SK-N-SH (cell line): ENCODE results near the gene MARCHF11. TPM values are rescaled to one million over a fixed set of nuclear protein-coding genes. Genes with fewer than 3 reads are reported as not detected.

Source experiments
- CTCF ChIA-PET: fragments of 300-600, 350-600 bp; formaldehyde crosslinking; extraction: SDS; loops from one replicate; lab custom pipeline; 2021; lab: Yijun Ruan, JAX
- POLR2A ChIA-PET: fragments of 350-600 bp; sonication (Branson Sonifier 250); formaldehyde crosslinking; extraction: SDS; loops from one replicate; lab custom pipeline; 2020; ENCODE audit warnings: antibody characterized with exemption, inconsistent platforms; lab: Yijun Ruan, JAX
- DNase-seq: peaks from one replicate; pipeline ENCODE4 v3.0.0; 2012
- H2AFZ ChIP-seq: fragments of 200-600 bp; sonication (generic); 2 replicates; pipeline ENCODE4 v1.8.1; 2016; ENCODE audit warnings: antibody characterized with exemption, mild to moderate bottlenecking, low read depth
- H3F3A ChIP-seq: fragments of 200-600 bp; sonication (generic); replicated peaks from 2 replicates; pipeline ENCODE3; 2016; ENCODE audit warnings: antibody characterized with exemption, mild to moderate bottlenecking; ENCODE audit not compliant: insufficient read depth
- H3K27ac ChIP-seq, 2 experiments: fragments of 200-500 bp in 1 of 2; fragments of 200-600 bp in 1 of 2; sonication (Bioruptor generic) in 1 of 2; sonication (generic), shearing (Covaris generic) in 1 of 2; 2 replicates each; pipeline versions ENCODE4 v1.5.1 to v1.6.1; 2014 to 2016; ENCODE audit warnings: low read depth in 2 of 2, inconsistent platforms in 1 of 2, low read length in 1 of 2, mild to moderate bottlenecking in 1 of 2, mixed read lengths in 1 of 2
- H3K27me3 ChIP-seq: fragments of 200-600 bp; sonication (generic), shearing (Covaris generic); 2 replicates; pipeline ENCODE4 v1.6.1; 2016; ENCODE audit warnings: mixed run types; ENCODE audit not compliant: insufficient read depth
- H3K36me3 ChIP-seq, 2 experiments: fragments of 200-500 bp in 1 of 2; fragments of 200-600 bp in 1 of 2; sonication (Bioruptor generic) in 1 of 2; sonication (generic) in 1 of 2; replicated peaks in 1 of 2; 2 replicates each; pipeline versions ENCODE3 to v1.5.1; 2014 to 2016; ENCODE audit warnings: low read length in 1 of 2, mild to moderate bottlenecking in 1 of 2; ENCODE audit not compliant: insufficient read depth in 2 of 2, control insufficient read depth in 1 of 2
- H3K4me1 ChIP-seq, 2 experiments: fragments of 200-500 bp in 1 of 2; fragments of 200-600 bp in 1 of 2; sonication (Bioruptor generic) in 1 of 2; sonication (generic), shearing (Covaris generic) in 1 of 2; 2 replicates each; pipeline versions ENCODE4 v1.5.1 to v1.6.1; 2014 to 2016; ENCODE audit warnings: low read depth in 1 of 2, low read length in 1 of 2, mixed run types in 1 of 2; ENCODE audit not compliant: insufficient read depth in 2 of 2, control insufficient read depth in 1 of 2
- H3K4me2 ChIP-seq: fragments of 200-600 bp; sonication (generic), shearing (Covaris generic); 2 replicates; pipeline ENCODE4 v1.6.1; 2017; ENCODE audit warnings: mixed run types
- H3K4me3 ChIP-seq, 2 experiments: fragments of 200-500 bp in 1 of 2; fragments of 200-600 bp in 1 of 2; sonication (Bioruptor generic) in 1 of 2; sonication (generic), shearing (Covaris generic) in 1 of 2; 2 replicates each; pipeline versions ENCODE4 v1.5.1 to v1.8.1; 2014 to 2016; ENCODE audit warnings: low read depth in 2 of 2, inconsistent platforms in 1 of 2, low read length in 1 of 2, mild to moderate bottlenecking in 1 of 2, mixed read lengths in 1 of 2, moderate library complexity in 1 of 2
- H3K79me2 ChIP-seq: fragments of 200-600 bp; sonication (generic); 2 replicates; pipeline ENCODE4 v1.8.1; 2017; ENCODE audit warnings: mild to moderate bottlenecking; ENCODE audit not compliant: insufficient read depth
- H3K9ac ChIP-seq: fragments of 200-600 bp; sonication (generic); 2 replicates; pipeline ENCODE4 v1.6.1; 2017; ENCODE audit warnings: mixed run types
- H3K9me2 ChIP-seq: fragments of 200-600 bp; sonication (generic); 2 replicates; pipeline ENCODE4 v1.6.1; 2017; ENCODE audit warnings: mixed run types
- H3K9me3 ChIP-seq: fragments of 200-600 bp; sonication (generic); 2 replicates; pipeline ENCODE4 v1.6.1; 2017; ENCODE audit warnings: mixed run types, mild to moderate bottlenecking, moderate library complexity
- H4K20me1 ChIP-seq: fragments of 200-600 bp; sonication (generic); 2 replicates; pipeline ENCODE4 v1.6.1; 2017; ENCODE audit warnings: mild to moderate bottlenecking, mixed run types; ENCODE audit not compliant: insufficient read depth
- CHD2 ChIP-seq: fragments of 150-350 bp; IDR thresholded peaks from 2 replicates; pipeline ENCODE4 v1.6.1; 2018; ENCODE audit warnings: low read length; ENCODE audit not compliant: partially characterized antibody
- ELF1 ChIP-seq: IDR thresholded peaks from 2 replicates; pipeline ENCODE4 v1.4.0; 2012
- EP300 ChIP-seq, 2 experiments: IDR thresholded peaks; 2 replicates each; pipeline versions ENCODE4 v1.4.0 to v1.6.1; 2012; ENCODE audit warnings: borderline replicate concordance in 1 of 2, low read depth in 1 of 2, low read length in 1 of 2
- EZH2phosphoT487 ChIP-seq: fragments of 200-600 bp; sonication (generic); IDR thresholded peaks from 2 replicates; pipeline ENCODE4 v1.6.1; 2017; ENCODE audit warnings: low read depth, mixed run types, mild to moderate bottlenecking, antibody characterized with exemption, moderate library complexity, borderline replicate concordance
- FOXM1 ChIP-seq: IDR thresholded peaks from 2 replicates; pipeline ENCODE4 v1.4.0; 2012; ENCODE audit warnings: low read depth, mild to moderate bottlenecking
- GABPA ChIP-seq: IDR thresholded peaks from 2 replicates; pipeline ENCODE4 v1.4.0; 2012; ENCODE audit warnings: low read depth, mild to moderate bottlenecking
- GATA2 ChIP-seq: sonication (generic); formaldehyde crosslinking; IDR thresholded peaks from 2 replicates; pipeline ENCODE4 v1.5.0; 2020; ENCODE audit warnings: mild to moderate bottlenecking, missing genetic modification reagents
- JUND ChIP-seq: IDR thresholded peaks from 2 replicates; pipeline ENCODE4 v1.4.0; 2012
- MAX ChIP-seq: IDR thresholded peaks from 2 replicates; pipeline ENCODE4 v1.4.0; 2012; ENCODE audit warnings: low read depth
- MXI1 ChIP-seq: IDR thresholded peaks from 2 replicates; pipeline ENCODE4 v1.6.1; 2012; ENCODE audit warnings: mild to moderate bottlenecking, low read depth, low read length, improper control_type of control experiment
- NFIC ChIP-seq: IDR thresholded peaks from 2 replicates; pipeline ENCODE4 v1.4.0; 2012; ENCODE audit warnings: borderline replicate concordance
- NRF1 ChIP-seq: IDR thresholded peaks from 2 replicates; pipeline ENCODE4 v1.6.1; 2012; ENCODE audit warnings: low read depth, mild to moderate bottlenecking, low read length
- RAD21 ChIP-seq: IDR thresholded peaks from 2 replicates; pipeline ENCODE4 v1.6.1; 2012; ENCODE audit warnings: mild to moderate bottlenecking, low read length
- RCOR1 ChIP-seq: fragments of 150-350 bp; IDR thresholded peaks from 2 replicates; pipeline ENCODE4 v1.6.1; 2017; ENCODE audit warnings: antibody characterized with exemption, low read length
- RFX5 ChIP-seq: IDR thresholded peaks from 2 replicates; pipeline ENCODE4 v1.6.1; 2012; ENCODE audit warnings: mild to moderate bottlenecking, improper control_type of control experiment, low read length
- TCF12 ChIP-seq: IDR thresholded peaks from 2 replicates; pipeline ENCODE4 v1.4.0; 2012
- YY1 ChIP-seq: IDR thresholded peaks from 2 replicates; pipeline ENCODE4 v1.4.0; 2012; ENCODE audit warnings: low read depth, mild to moderate bottlenecking
- WGBS: methylation state at CpG from one replicate; pipeline ENCODE4 v1.1.6; 2017; ENCODE audit warnings: low lambda C conversion rate; 5-methylcytosine and 5-hydroxymethylcytosine counted together
- polyA plus RNA-seq, 3 experiments: library from polyadenylated mRNA; depleted of rRNA; stranded (reverse); fragments of >200 nt; gene quantifications; 2 replicates each; pipeline ENCODE4 v1.2.3, GENCODE V29; 2012
- TF ChIP-seq, protein P1 (sequence below): fragments of 200-600 bp; sonication (generic); IDR thresholded peaks from 2 replicates; pipeline ENCODE4 v1.6.1; 2017; ENCODE audit warnings: antibody characterized with exemption, mild to moderate bottlenecking, moderate library complexity
- TF ChIP-seq, protein P2 (sequence below): fragments of 150-350 bp; IDR thresholded peaks from 2 replicates; pipeline ENCODE4 v1.6.1; 2016; ENCODE audit warnings: mild to moderate bottlenecking, low read depth, low read length

Gene MARCHF11
- polyA plus RNA-seq, 1 of the 3 experiments (the other 2 are of a cell fraction) = 1.7 TPM

GRCh38 chr5:16028708-16029107 lies 150.9 kb downstream of the MARCHF11 start:
- no peaks in the 10 kb centered on the region for H3F3A ChIP-seq
- no peak overlapping the region for H3K4me2 ChIP-seq
- H3K9me3 ChIP-seq = no peaks in the 10 kb centered on the region
- H3K79me2 ChIP-seq = no peaks in the 10 kb centered on the region
- 25% methylated on average over 3 of the region's 3 CpGs for WGBS
- no peak overlapping the region for H3K27ac ChIP-seq
- POLR2A ChIA-PET = no interaction called here
- no peaks in the 10 kb centered on the region for H4K20me1 ChIP-seq
- H3K36me3 ChIP-seq = no peaks in the 10 kb centered on the region
- no peak for DNase-seq
- H3K9ac ChIP-seq = no peak overlapping the region
- H3K9me2 ChIP-seq = no peaks in the 10 kb centered on the region
- no peaks in the 10 kb centered on the region for H3K27me3 ChIP-seq
- no peak overlapping the region for H3K4me3 ChIP-seq
- CTCF ChIA-PET = no interaction called here
- TF ChIP-seq RFX5 (no peak), MXI1 (no peak), RCOR1 (no peak), MAX (no peak), JUND (no peak), GABPA (no peak), EZH2phosphoT487 (no peak), NFIC (no peak), TCF12 (no peak), CHD2 (no peak), YY1 (no peak), ELF1 (no peak)
- TF ChIP-seq, protein P1, sequence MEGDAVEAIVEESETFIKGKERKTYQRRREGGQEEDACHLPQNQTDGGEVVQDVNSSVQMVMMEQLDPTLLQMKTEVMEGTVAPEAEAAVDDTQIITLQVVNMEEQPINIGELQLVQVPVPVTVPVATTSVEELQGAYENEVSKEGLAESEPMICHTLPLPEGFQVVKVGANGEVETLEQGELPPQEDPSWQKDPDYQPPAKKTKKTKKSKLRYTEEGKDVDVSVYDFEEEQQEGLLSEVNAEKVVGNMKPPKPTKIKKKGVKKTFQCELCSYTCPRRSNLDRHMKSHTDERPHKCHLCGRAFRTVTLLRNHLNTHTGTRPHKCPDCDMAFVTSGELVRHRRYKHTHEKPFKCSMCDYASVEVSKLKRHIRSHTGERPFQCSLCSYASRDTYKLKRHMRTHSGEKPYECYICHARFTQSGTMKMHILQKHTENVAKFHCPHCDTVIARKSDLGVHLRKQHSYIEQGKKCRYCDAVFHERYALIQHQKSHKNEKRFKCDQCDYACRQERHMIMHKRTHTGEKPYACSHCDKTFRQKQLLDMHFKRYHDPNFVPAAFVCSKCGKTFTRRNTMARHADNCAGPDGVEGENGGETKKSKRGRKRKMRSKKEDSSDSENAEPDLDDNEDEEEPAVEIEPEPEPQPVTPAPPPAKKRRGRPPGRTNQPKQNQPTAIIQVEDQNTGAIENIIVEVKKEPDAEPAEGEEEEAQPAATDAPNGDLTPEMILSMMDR = no peak
- H2AFZ ChIP-seq = no peak overlapping the region
- H3K4me1 ChIP-seq = peaks cover 0 to 13% of the 10 kb centered on the region in 2 experiments; a peak in 2 of 4 replicates

- DNase-seq = peak; percentile 71
- H3K4me3 ChIP-seq = no peak overlapping the region
- no peaks in the 10 kb centered on the region for H3K9me2 ChIP-seq
- no peaks in the 10 kb centered on the region for H3K27me3 ChIP-seq
- no peaks in the 10 kb centered on the region for H3K79me2 ChIP-seq
- ChIA-PET POLR2A (interaction anchor here (0.7 to 1.0 kb wide), 2 partner anchors 17 to 393 kb away, joined by 3 read pairs; no protein-coding TSS in a partner anchor), CTCF (interaction anchor here (0.7 to 2.0 kb wide), 4 partner anchors 16 to 430 kb away, joined by 3 to 5 read pairs (median 3); no protein-coding TSS in a partner anchor)
- H4K20me1 ChIP-seq = no peaks in the 10 kb centered on the region
- H3K9me3 ChIP-seq = no peaks in the 10 kb centered on the region
- peak overlapping the region in 1 of 2 experiments; percentile 95; a peak in 2 of 4 replicates for H3K27ac ChIP-seq
- H3K36me3 ChIP-seq = no peaks in the 10 kb centered on the region
- TF ChIP-seq, protein P2, sequence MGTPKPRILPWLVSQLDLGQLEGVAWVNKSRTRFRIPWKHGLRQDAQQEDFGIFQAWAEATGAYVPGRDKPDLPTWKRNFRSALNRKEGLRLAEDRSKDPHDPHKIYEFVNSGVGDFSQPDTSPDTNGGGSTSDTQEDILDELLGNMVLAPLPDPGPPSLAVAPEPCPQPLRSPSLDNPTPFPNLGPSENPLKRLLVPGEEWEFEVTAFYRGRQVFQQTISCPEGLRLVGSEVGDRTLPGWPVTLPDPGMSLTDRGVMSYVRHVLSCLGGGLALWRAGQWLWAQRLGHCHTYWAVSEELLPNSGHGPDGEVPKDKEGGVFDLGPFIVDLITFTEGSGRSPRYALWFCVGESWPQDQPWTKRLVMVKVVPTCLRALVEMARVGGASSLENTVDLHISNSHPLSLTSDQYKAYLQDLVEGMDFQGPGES = peak; percentile 3; the same call in 1 of the 2 replicates
- TF ChIP-seq, protein P1 = no peak
- no peak for TF ChIP-seq FOXM1
- TF ChIP-seq GATA2 (CRISPR knock-in tag) = peak; percentile 62
- TF ChIP-seq RAD21 = peak; percentile 40
- peak; percentile 47; the same call in 1 of the 2 replicates for TF ChIP-seq RCOR1
- no peak for TF ChIP-seq NRF1
- TF ChIP-seq TCF12 = peak; percentile 57
- peak in 1 of 2 experiments; percentile 89; a peak in 2 of 4 replicates for TF ChIP-seq EP300 (IDR thresholded peaks at IDR 0.05; ENCODE audit: borderline replicate concordance in 1 of 2, low read depth in 1 of 2, low read length in 1 of 2)
- no peak for TF ChIP-seq NFIC
- TF ChIP-seq CHD2 = peak; percentile 44
- TF ChIP-seq GABPA = no peak
- H3F3A ChIP-seq = no peaks in the 10 kb centered on the region
- H3K4me2 ChIP-seq = no peak overlapping the region
- peaks cover 0 to 10% of the 10 kb centered on the region in 2 experiments; a peak in 2 of 4 replicates for H3K4me1 ChIP-seq
- no peak overlapping the region for H3K9ac ChIP-seq
- H2AFZ ChIP-seq = no peak overlapping the region
These were observed 153.9 kb downstream of the MARCHF11 start for GRCh38 chr5:16025681-16026080.
